Aorta (tissue), 5 donors: ENCODE results near the gene RUNX2. TPM values are rescaled to one million over a fixed set of nuclear protein-coding genes. Genes with fewer than 3 reads are reported as not detected.

Experiments
- ATAC-seq: fragments of 200-7000 bp; cut with Tn5 transposase; one replicate; pipeline ENCODE4 v1.9.1; 2022; ENCODE audit warnings: moderate library complexity; ENCODE audit not compliant: low FRiP score
- DNase-seq, 2 donors: peaks; one replicate each; pipeline ENCODE4 v3.0.0-alpha.2; 2020
- H3K27ac ChIP-seq, 2 donors: one replicate each; pipeline ENCODE4 v1.5.1; 2013; ENCODE audit warnings: low read length in 2 of 2, mild to moderate bottlenecking in 2 of 2, moderate library complexity in 2 of 2, control low read depth in 1 of 2, inconsistent platforms in 1 of 2, low read depth in 1 of 2
- H3K27me3 ChIP-seq, 2 donors: one replicate each; pipeline ENCODE4 v1.6.1; 2013; ENCODE audit warnings: control low read depth in 1 of 2, low read length in 1 of 2, mild to moderate bottlenecking in 1 of 2, moderate library complexity in 1 of 2; ENCODE audit not compliant: insufficient read depth in 2 of 2, control insufficient read depth in 1 of 2
- H3K36me3 ChIP-seq, 2 donors: one replicate each; pipeline ENCODE4 v1.6.1; 2013; ENCODE audit warnings: control low read depth in 1 of 2, low read length in 1 of 2, mild to moderate bottlenecking in 1 of 2; ENCODE audit not compliant: insufficient read depth in 2 of 2, control insufficient read depth in 1 of 2
- H3K4me1 ChIP-seq, 2 donors: one replicate each; pipeline ENCODE4 v1.6.1; 2013; ENCODE audit warnings: low read length in 2 of 2, control low read depth in 1 of 2, mild to moderate bottlenecking in 1 of 2, moderate library complexity in 1 of 2; ENCODE audit not compliant: insufficient read depth in 2 of 2, control insufficient read depth in 1 of 2
- H3K4me3 ChIP-seq, 2 donors: one replicate each; pipeline ENCODE4 v1.5.1; 2013; ENCODE audit warnings: low read length in 2 of 2, control low read depth in 1 of 2, mild to moderate bottlenecking in 1 of 2
- H3K9me3 ChIP-seq: one replicate; pipeline ENCODE4 v1.6.1; 2013; ENCODE audit warnings: mild to moderate bottlenecking, low read length; ENCODE audit not compliant: control insufficient read depth
- WGBS, 2 donors: extraction: QIAGEN DNeasy Blood & Tissue Kit; methylation state at CpG; one replicate each; pipeline ENCODE4 v1.1.7; 2013; 5-methylcytosine and 5-hydroxymethylcytosine counted together
- intact Hi-C, 2 donors: fragments of 100-400 bp; cut with DNase I; formaldehyde crosslinking; loops; one replicate each; pipeline versions ENCODE4 v1.14.2 to v1.15.0; 2022
- polyA plus RNA-seq, 2 donors: library from polyadenylated mRNA; stranded (reverse); fragments of 200-250 nt; gene quantifications; one replicate each; pipeline ENCODE4 v1.2.3, GENCODE V29; 2013
- total RNA-seq, 2 donors: library from RNA; stranded (reverse); fragmentation: NEBNext Ultra II Directional; extraction: Animal tissue kit (Norgen Biotek cat#: 25700); gene quantifications; one replicate each; pipeline ENCODE4 v1.2.1, GENCODE V29; 2021
- donor health status: healthy with polysubstance abuse.
- donor health status: Bipolar disorder and iron deficiency.
- donor health status: DM: no; HTN: no; CAD: no.
- donor health status: DM: no; HTN: no; CAD: no.
- donor health status: DM: yes; HTN: yes; CAD: no.

Gene RUNX2
- total and polyA plus RNA-seq, 4 donors, result 1.0 to 5.4 (median 1.9) TPM

GRCh38 chr6:45527210-45527609 is 199.1 kb downstream of the RUNX2 start:
- Histone ChIP-seq H3K36me3 (no peaks in the 10 kb centered on the region), H3K27ac (no peak overlapping the region), H3K27me3 (no peaks in the 10 kb centered on the region), H3K4me1 (no peaks in the 10 kb centered on the region), H3K9me3 (peaks cover 2% of the 10 kb centered on the region), H3K4me3 (no peak overlapping the region)
- intact Hi-C loops, result no loop called here
- 43 to 57% methylated on average over 1 of the region's 1 CpG for WGBS, 2 donors
- DNase-seq, result no peak
- ATAC-seq, result no peak

DNA sequence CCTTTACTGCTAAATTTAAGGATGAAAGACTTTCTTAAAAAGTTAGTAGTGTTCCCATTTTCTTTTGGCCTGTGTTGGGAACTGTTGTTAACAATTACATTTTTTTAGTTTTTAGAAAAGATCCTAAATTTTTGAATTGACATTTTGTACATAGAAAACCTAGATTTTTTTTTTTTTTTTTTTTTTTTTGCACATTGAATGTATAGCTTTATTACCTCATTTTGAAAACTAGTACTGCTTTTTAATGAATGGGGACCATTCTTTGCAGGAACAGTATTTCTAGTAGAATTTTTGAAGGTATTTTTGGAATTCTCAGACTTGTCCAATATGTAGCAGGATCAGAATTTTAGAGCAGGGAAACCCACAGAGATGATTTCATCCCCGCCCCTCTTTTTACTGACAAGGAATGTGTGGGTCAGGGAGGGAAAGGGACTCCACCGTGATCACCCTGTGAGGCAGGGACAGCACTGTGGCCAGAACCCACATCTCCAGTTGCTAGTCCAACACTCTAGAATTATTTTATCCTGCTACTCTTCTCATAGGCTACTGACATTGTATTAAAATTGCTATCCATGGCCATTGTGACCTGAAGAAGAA is 204.0 kb downstream of the RUNX2 start:
- ATAC-seq, result no peak
- WGBS, 2 donors, result 65 to 82% methylated on average over 2 of the region's 2 CpGs
- no peaks in the 10 kb centered on the region for H3K27me3 ChIP-seq
- H3K27ac ChIP-seq, result no peak overlapping the region
- H3K4me3 ChIP-seq, result no peak overlapping the region
- no peaks in the 10 kb centered on the region for H3K36me3 ChIP-seq
- no peak for DNase-seq
- H3K9me3 ChIP-seq, result peaks cover 2% of the 10 kb centered on the region
- intact Hi-C loops, result no loop called here
- no peaks in the 10 kb centered on the region for H3K4me1 ChIP-seq

DNA sequence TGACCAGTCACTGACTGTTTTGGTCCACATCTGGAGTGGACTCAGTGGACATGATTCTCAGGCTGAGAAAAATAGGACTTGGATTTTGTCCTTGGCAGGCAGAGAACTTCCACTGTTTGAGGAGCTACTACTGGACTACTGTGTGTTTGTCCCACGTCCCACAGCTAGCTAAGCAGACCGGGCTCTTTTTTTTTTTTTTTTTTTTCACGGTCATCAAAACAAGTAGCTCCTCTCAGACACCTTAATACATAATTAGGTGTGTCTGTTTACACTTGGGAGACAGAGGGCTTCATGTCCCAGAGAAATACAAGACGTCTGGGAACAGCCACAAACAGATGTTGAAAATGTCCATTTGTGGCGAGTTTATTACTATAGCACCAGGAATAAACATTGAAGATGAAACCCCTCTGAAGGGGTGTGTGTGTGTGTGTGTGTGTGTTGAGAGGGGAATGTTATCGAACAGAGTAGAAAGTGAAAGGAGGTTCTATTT is 204.6 kb downstream of the RUNX2 start:
- no peak overlapping the region for H3K27ac ChIP-seq
- no peak for ATAC-seq
- WGBS, 2 donors, result 24 to 29% methylated on average over 6 of the region's 6 CpGs

DNA sequence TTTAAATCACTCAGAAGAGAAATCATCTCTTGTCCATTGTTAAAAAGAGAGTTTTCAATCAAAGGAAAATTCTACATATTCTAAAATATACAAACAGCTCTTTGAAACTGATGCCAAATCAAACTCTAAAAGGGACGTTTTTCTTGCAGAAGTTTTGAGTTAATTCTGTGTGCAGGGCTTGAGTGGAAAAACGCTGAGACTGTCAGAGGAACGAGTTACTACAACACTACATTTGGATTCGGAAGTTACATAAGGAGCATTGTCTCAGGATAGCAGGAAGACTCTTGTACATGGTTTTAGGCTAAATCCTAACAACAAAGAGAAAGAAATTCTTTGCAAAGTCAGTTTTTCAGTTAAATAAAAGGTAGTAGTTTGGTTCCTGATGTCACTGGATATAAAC is 205.3 kb downstream of the RUNX2 start:
- Histone ChIP-seq H3K9me3 (peaks cover 2% of the 10 kb centered on the region), H3K27me3 (no peaks in the 10 kb centered on the region), H3K4me1 (no peaks in the 10 kb centered on the region), H3K4me3 (no peak overlapping the region), H3K27ac (no peak overlapping the region), H3K36me3 (no peaks in the 10 kb centered on the region)
- DNase-seq (no peak), ATAC-seq (no peak)
- intact Hi-C loops, result no loop called here
- 4 to 5% methylated on average over 4 of the region's 4 CpGs for WGBS, 2 donors

More for the DNA sequence above, 204.6 kb downstream of the RUNX2 start:
- no peaks in the 10 kb centered on the region for H3K36me3 ChIP-seq
- DNase-seq, result no peak
- peaks cover 2% of the 10 kb centered on the region for H3K9me3 ChIP-seq
- no peaks in the 10 kb centered on the region for H3K27me3 ChIP-seq
- intact Hi-C loops, result no loop called here
- H3K4me3 ChIP-seq, result no peak overlapping the region
- H3K4me1 ChIP-seq, result no peaks in the 10 kb centered on the region

DNA sequence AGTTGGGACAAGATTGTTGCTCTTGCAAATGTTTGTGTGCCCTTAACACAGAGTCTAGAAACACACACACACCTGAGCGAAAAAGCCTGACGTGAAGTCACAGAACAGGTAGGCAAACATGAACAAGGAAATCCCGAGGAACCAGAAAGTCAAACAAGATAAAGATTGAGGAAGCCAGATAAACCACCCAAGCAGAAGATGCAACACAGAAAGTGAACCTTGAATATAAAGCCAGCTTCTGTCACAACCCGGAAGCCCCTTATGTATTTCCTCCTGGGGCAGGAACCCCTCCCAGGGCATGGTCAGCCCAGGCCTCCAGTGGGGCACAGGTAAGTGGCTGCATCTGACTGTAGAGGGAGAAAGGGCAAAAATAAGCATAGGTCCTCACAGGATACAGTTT is 207.8 kb downstream of the RUNX2 start:
- H3K4me1 ChIP-seq, result no peaks in the 10 kb centered on the region
- no peaks in the 10 kb centered on the region for H3K36me3 ChIP-seq
- DNase-seq (no peak), ATAC-seq (no peak)
- H3K9me3 ChIP-seq, result peaks cover 1% of the 10 kb centered on the region
- WGBS, 2 donors, result 85 to 89% methylated on average over 4 of the region's 4 CpGs
- no peak overlapping the region for H3K27ac ChIP-seq
- no peak overlapping the region for H3K4me3 ChIP-seq
- intact Hi-C loops, result no loop called here
- no peaks in the 10 kb centered on the region for H3K27me3 ChIP-seq

- intact Hi-C loops, result no loop called here
- H3K27me3 ChIP-seq, result no peaks in the 10 kb centered on the region
- H3K4me3 ChIP-seq, result no peak overlapping the region
- H3K4me1 ChIP-seq, result no peaks in the 10 kb centered on the region
- 69 to 87% methylated on average over 6 of the region's 6 CpGs for WGBS, 2 donors
- no peak for DNase-seq
- no peaks in the 10 kb centered on the region for H3K36me3 ChIP-seq
- peaks cover 1% of the 10 kb centered on the region for H3K9me3 ChIP-seq
- no peak overlapping the region for H3K27ac ChIP-seq
- no peak for ATAC-seq
Observed at GRCh38 chr6:45537539-45537938, 209.4 kb downstream of the RUNX2 start.

DNA sequence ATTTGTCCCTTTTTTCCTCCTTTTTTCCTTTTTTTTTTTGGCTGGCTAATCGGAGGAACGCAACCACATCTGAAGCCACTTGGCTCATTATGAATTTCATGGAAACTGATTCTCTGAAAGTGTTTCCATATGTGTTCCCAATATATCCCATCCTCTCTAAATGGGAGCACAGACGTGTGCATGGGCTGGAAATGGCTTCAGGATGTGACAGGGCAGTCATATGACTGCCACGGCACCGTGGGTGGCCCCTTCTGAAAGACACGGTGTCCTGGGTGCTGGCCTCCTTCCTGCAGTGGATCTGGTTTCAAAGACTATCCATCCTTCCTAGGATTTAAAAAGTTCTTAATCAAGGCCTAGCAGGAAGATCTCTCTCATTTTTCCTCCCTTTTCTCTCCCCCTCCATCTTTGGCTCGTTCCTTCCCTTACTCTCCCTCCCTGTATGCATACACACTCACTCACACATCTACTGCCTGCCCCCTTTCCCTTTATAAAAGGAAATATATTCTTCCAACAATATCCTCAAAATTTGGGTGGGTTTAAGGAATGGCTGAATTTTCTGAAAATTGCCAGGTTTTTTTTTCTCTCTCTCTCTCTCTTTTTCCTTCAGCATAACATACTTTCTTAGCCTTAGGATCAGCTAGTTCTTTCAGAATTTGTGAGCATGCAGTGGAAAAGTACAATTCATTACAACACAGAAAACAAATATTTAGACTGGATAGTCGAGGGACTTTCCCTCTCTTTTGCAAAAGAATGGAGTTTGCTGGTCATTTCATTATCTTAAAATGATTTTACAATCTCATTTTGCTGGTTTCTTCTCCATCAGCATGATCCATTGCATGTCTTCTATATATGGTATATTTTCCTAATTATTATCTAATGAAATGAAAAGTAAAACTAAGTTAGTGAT is 210.8 kb downstream of the RUNX2 start:
- Histone ChIP-seq H3K27me3 (no peaks in the 10 kb centered on the region), H3K4me3 (no peak overlapping the region), H3K9me3 (peaks cover 1% of the 10 kb centered on the region), H3K36me3 (no peaks in the 10 kb centered on the region), H3K27ac (no peak overlapping the region), H3K4me1 (no peaks in the 10 kb centered on the region)
- 43 to 49% methylated on average over 8 of the region's 8 CpGs for WGBS, 2 donors
- intact Hi-C loops, result no loop called here
- no peak for DNase-seq
- no peak for ATAC-seq

- DNase-seq, result no peak
- 92 to 95% methylated on average over 6 of the region's 6 CpGs for WGBS, 2 donors
- H3K4me1 ChIP-seq, result no peaks in the 10 kb centered on the region
Observed at GRCh38 chr6:45540375-45540920, 212.3 kb downstream of the RUNX2 start.

More at GRCh38 chr6:45540375-45540920, 212.3 kb downstream of the RUNX2 start:
- no peaks in the 10 kb centered on the region for H3K36me3 ChIP-seq
- no peak overlapping the region for H3K4me3 ChIP-seq
- intact Hi-C loops, result no loop called here
- no peak overlapping the region for H3K27ac ChIP-seq
- H3K9me3 ChIP-seq, result peaks cover 1% of the 10 kb centered on the region
- ATAC-seq, result no peak
- H3K27me3 ChIP-seq, result no peaks in the 10 kb centered on the region
